GM23338 (cell line): ENCODE data around the gene TMEM51. TPM values are rescaled to one million over a fixed set of nuclear protein-coding genes. Genes with fewer than 3 reads are reported as not detected.

ENCODE experiments used
- ATAC-seq: fragments of 200-7000 bp; cut with Tn5 transposase; 3 replicates; pipeline ENCODE4 v1.9.1; 2020
- DNase-seq: peaks from one replicate; pipeline ENCODE4 v3.0.0-alpha.2; 2015; ENCODE audit warnings: low spot score
- H2AFZ ChIP-seq: fragments of 200-600 bp; sonication (generic); 2 replicates; pipeline ENCODE4 v1.8.0; 2016; ENCODE audit warnings: antibody characterized with exemption, mild to moderate bottlenecking, moderate library complexity
- H3F3A ChIP-seq: fragments of 200-600 bp; sonication (generic); replicated peaks from 2 replicates; pipeline ENCODE4 v1.8.0; 2017; ENCODE audit warnings: antibody characterized with exemption, mixed run types, low read depth
- H3K27ac ChIP-seq: fragments of 200-600 bp; sonication (generic); 2 replicates; pipeline ENCODE4 v1.6.1; 2016; ENCODE audit warnings: low read depth
- H3K27me3 ChIP-seq: fragments of 200-600 bp; sonication (generic); 2 replicates; pipeline ENCODE4 v1.8.0; 2016; ENCODE audit warnings: mild to moderate bottlenecking, mixed run types, moderate library complexity; ENCODE audit not compliant: insufficient read depth
- H3K36me3 ChIP-seq: fragments of 200-600 bp; sonication (generic); 2 replicates; pipeline ENCODE4 v1.8.0; 2016; ENCODE audit warnings: mild to moderate bottlenecking; ENCODE audit not compliant: insufficient read depth
- H3K4me1 ChIP-seq: fragments of 200-600 bp; sonication (generic); 2 replicates; pipeline ENCODE4 v1.8.0; 2016; ENCODE audit warnings: mild to moderate bottlenecking, moderate library complexity; ENCODE audit not compliant: insufficient read depth
- H3K4me2 ChIP-seq: fragments of 200-600 bp; sonication (generic); 2 replicates; pipeline ENCODE4 v1.7.1; 2017; ENCODE audit warnings: mixed run types
- H3K4me3 ChIP-seq: fragments of 200-600 bp; sonication (generic); 2 replicates; pipeline ENCODE4 v1.6.1; 2016; ENCODE audit warnings: mixed run types
- H3K79me2 ChIP-seq: fragments of 200-600 bp; sonication (generic); replicated peaks from 2 replicates; pipeline ENCODE4 v1.8.0; 2017; ENCODE audit warnings: mild to moderate bottlenecking; ENCODE audit not compliant: insufficient read depth
- H3K9me2 ChIP-seq: fragments of 200-600 bp; sonication (generic); 2 replicates; pipeline ENCODE4 v1.8.0; 2017; ENCODE audit not compliant: insufficient read depth
- H4K20me1 ChIP-seq: fragments of 200-600 bp; sonication (generic); replicated peaks from 2 replicates; pipeline ENCODE4 v1.8.0; 2017; ENCODE audit warnings: mild to moderate bottlenecking; ENCODE audit not compliant: insufficient read depth
- H3K27ac Mint-ChIP-seq: 2 replicates; pipeline ENCODE4 v1.8.0; 2020; ENCODE audit warnings: inconsistent platforms, mild to moderate bottlenecking, moderate library complexity, mixed read lengths
- H3K27me3 Mint-ChIP-seq: 3 replicates; pipeline ENCODE4 v1.8.0; 2022; ENCODE audit warnings: low read depth, mild to moderate bottlenecking, moderate library complexity, mixed read lengths, inconsistent platforms; ENCODE audit not compliant: insufficient read depth, poor library complexity
- H3K36me3 Mint-ChIP-seq: 3 replicates; pipeline ENCODE4 v1.8.0; 2021; ENCODE audit warnings: low read depth, mild to moderate bottlenecking, inconsistent platforms, moderate library complexity, mixed read lengths
- H3K4me1 Mint-ChIP-seq: 3 replicates; pipeline ENCODE4 v1.8.0; 2020; ENCODE audit warnings: mild to moderate bottlenecking, inconsistent platforms, mixed read lengths
- H3K4me3 Mint-ChIP-seq: 3 replicates; pipeline ENCODE4 v1.8.0; 2021; ENCODE audit warnings: moderate library complexity, mild to moderate bottlenecking, inconsistent platforms, mixed read lengths
- H3K9me3 Mint-ChIP-seq: 3 replicates; pipeline ENCODE4 v1.8.0; 2020; ENCODE audit warnings: moderate library complexity, mild to moderate bottlenecking, inconsistent platforms, mixed read lengths
- CREB1 ChIP-seq: fragments of 250-450 bp; sonication (Bioruptor Pico); IDR thresholded peaks from 2 replicates; pipeline ENCODE4 v1.5.0; 2020; ENCODE audit warnings: low read depth, mild to moderate bottlenecking, moderate library complexity
- CTCF ChIP-seq, 2 experiments: fragments of 200-600 bp in 1 of 2; sonication (generic) in 1 of 2; conservative IDR thresholded peaks; 2 replicates each; pipeline versions ENCODE4 v1.5.1 to v1.6.1; 2016 to 2017; ENCODE audit warnings: antibody characterized with exemption in 2 of 2, low read depth in 2 of 2, mild to moderate bottlenecking in 2 of 2, moderate library complexity in 1 of 2
- ETS1 ChIP-seq: IDR thresholded peaks from 2 replicates; pipeline ENCODE4 v1.6.1; 2016; ENCODE audit warnings: antibody characterized with exemption
- EZH2phosphoT487 ChIP-seq: fragments of 200-600 bp; sonication (generic); IDR thresholded peaks from one replicate; pipeline ENCODE4 v1.8.1; 2018; ENCODE audit warnings: antibody characterized with exemption; ENCODE audit not compliant: unreplicated experiment
- JUNB ChIP-seq: IDR thresholded peaks from one replicate; pipeline ENCODE4 v1.6.1; 2016; ENCODE audit warnings: antibody characterized with exemption; ENCODE audit not compliant: unreplicated experiment
- POLR2AphosphoS5 ChIP-seq: IDR thresholded peaks from 2 replicates; pipeline ENCODE4 v1.6.1; 2016; ENCODE audit warnings: antibody characterized with exemption, low read depth
- REST ChIP-seq: IDR thresholded peaks from one replicate; pipeline ENCODE4 v1.6.1; 2018; ENCODE audit warnings: antibody characterized with exemption; ENCODE audit not compliant: unreplicated experiment
- STAT1 ChIP-seq: IDR thresholded peaks from one replicate; pipeline ENCODE4 v1.6.1; 2016; ENCODE audit warnings: antibody characterized with exemption; ENCODE audit not compliant: unreplicated experiment
- ZNF114 ChIP-seq: fragments of 250-450 bp; sonication (Bioruptor Pico); IDR thresholded peaks from 2 replicates; pipeline ENCODE4 v1.5.0; 2020; ENCODE audit warnings: mild to moderate bottlenecking, moderate library complexity
- ZNF331 ChIP-seq: fragments of 250-450 bp; sonication (Bioruptor Pico); IDR thresholded peaks from 2 replicates; pipeline ENCODE4 v1.5.0; 2020; ENCODE audit warnings: low read depth, mild to moderate bottlenecking, moderate library complexity
- polyA plus RNA-seq: library from polyadenylated mRNA; unstranded; fragments of >200 nt; fragmentation: Nextera tagmentation; extraction: Ambion mirVana; gene quantifications from 2 replicates; pipeline ENCODE4 v1.2.1, GENCODE V29; 2016
- total RNA-seq: library from RNA; depleted of rRNA; stranded (reverse); fragments of >200 nt; shearing (Covaris generic); gene quantifications from 2 replicates; pipeline ENCODE4 v1.2.3, GENCODE V29; 2014

The TMEM51 gene
- total and polyA plus RNA-seq, 2 experiments from 2014 or later, result 4.0 to 5.2 TPM

- Histone ChIP-seq H3F3A (0 out of 2 replicates have a peak, but pooled peaks cover 5% of the 10 kb centered on the region), H3K27ac (peak overlapping the region; percentile 84; the same call in 1 of the 2 replicates), H3K36me3 (no peaks in the 10 kb centered on the region), H3K4me1 (peaks cover 8% of the 10 kb centered on the region; the same call in 1 of the 2 replicates), H3K4me2 (no peak overlapping the region), H3K4me3 (no peak overlapping the region), H4K20me1 (peaks cover 4% of the 10 kb centered on the region; the same call in 1 of the 2 replicates), H3K9me2 (no peaks in the 10 kb centered on the region), H3K27me3 (no peaks in the 10 kb centered on the region), H2AFZ (no peak overlapping the region), H3K79me2 (no peaks in the 10 kb centered on the region; the same call in 1 of the 2 replicates)
- Mint-ChIP-seq H3K4me1 (peaks cover 52% of the 10 kb centered on the region), H3K27me3 (peaks cover 5% of the 10 kb centered on the region), H3K27ac (peak overlapping the region; percentile 74), H3K4me3 (no peak overlapping the region), H3K9me3 (no peaks in the 10 kb centered on the region), H3K36me3 (no peaks in the 10 kb centered on the region; the same call in 2 of the 3 replicates)
- peak; percentile 26; the same call in 2 of the 3 replicates for ATAC-seq
- DNase-seq, result no peak
- TF ChIP-seq ZNF114 (CRISPR knock-in tag) (no peak), ZNF331 (CRISPR knock-in tag) (no peak), EZH2phosphoT487 (no peak), ETS1 (no peak), CREB1 (CRISPR knock-in tag) (no peak), REST (no peak), POLR2AphosphoS5 (no peak), JUNB (no peak), STAT1 (no peak), CTCF (conservative IDR thresholded peaks at IDR 0.05; ENCODE audit: low read depth in 2 of 2) (no peak)
Observed at GRCh38 chr1:15178571-15179484, 25.3 kb downstream of the TMEM51 start.
